ENCODE measurements around the gene SPECC1. TPM values are rescaled to one million over a fixed set of nuclear protein-coding genes. Genes with fewer than 3 reads are reported as not detected.

SPECC1 gene
- total and polyA plus RNA-seq, 9 of the 15 experiments (the other 6 are each of a cell fraction or from before 2014, with no cell fraction given) = 2.4 to 19.6 (median 14.7) TPM

DNA sequence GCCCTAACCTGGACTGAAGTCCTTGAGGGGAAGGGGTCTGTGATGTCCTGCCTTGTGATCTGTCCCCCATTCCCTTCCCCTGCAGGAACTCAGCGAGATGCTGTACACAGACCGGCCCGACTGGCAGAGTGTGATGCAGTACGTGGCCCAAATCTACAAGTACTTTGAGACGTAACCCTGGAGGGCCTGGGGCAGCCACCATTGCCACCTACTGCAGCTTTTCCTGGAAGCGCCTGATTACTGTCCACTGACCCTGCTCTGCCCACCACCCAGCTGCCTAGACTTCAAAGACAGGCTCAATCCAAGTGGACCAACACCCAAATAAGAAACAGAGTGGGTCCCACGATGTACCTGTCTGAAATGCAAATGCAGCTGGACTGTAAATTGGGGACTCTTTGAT lies 304.7 kb downstream of the SPECC1 start (continued):
- TF ChIP-seq, protein P1, sequence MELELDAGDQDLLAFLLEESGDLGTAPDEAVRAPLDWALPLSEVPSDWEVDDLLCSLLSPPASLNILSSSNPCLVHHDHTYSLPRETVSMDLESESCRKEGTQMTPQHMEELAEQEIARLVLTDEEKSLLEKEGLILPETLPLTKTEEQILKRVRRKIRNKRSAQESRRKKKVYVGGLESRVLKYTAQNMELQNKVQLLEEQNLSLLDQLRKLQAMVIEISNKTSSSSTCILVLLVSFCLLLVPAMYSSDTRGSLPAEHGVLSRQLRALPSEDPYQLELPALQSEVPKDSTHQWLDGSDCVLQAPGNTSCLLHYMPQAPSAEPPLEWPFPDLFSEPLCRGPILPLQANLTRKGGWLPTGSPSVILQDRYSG (tag; conservative IDR thresholded peaks at IDR 0.05; ENCODE audit: low read depth) = no peak
- TF ChIP-seq HMG20B (CRISPR knock-in tag; IDR thresholded peaks at IDR 0.05) (no peak), SMAD3 (CRISPR knock-in tag; conservative IDR thresholded peaks at IDR 0.05) (no peak), BACH1 (tag; IDR thresholded peaks at IDR 0.05) (no peak), YBX1 (IDR thresholded peaks at IDR 0.05) (no peak), SRSF1 (IDR thresholded peaks at IDR 0.05; ENCODE audit: low read depth, low read length) (no peak)
- TF ChIP-seq, protein P2, sequence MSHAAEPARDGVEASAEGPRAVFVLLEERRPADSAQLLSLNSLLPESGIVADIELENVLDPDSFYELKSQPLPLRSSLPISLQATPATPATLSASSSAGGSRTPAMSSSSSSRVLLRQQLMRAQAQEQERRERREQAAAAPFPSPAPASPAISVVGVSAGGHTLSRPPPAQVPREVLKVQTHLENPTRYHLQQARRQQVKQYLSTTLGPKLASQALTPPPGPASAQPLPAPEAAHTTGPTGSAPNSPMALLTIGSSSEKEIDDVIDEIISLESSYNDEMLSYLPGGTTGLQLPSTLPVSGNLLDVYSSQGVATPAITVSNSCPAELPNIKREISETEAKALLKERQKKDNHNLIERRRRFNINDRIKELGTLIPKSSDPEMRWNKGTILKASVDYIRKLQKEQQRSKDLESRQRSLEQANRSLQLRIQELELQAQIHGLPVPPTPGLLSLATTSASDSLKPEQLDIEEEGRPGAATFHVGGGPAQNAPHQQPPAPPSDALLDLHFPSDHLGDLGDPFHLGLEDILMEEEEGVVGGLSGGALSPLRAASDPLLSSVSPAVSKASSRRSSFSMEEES (CRISPR knock-in tag; IDR thresholded peaks at IDR 0.05) = no peak

DNA sequence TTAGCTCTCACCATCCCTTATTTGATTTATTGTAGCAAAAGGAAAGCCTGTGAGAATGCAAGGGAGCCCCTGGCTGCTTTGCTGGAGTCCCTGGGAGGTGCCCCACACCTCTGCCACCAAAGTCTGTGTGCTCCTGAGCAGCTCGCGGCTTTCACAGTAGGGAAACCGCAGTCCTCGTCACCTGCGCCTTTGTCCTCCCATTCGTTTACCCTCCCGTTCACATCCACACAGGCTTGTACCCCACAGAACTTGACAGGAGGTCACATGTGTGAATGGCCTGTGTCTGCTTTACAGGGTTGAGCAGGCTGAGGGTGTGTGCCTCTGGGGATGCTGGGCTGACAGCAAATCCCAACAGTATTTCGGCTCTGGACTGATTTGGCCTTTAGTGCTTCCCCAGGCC lies 305.7 kb downstream of the SPECC1 start:
- no peak for DNase-seq (ENCODE audit: extremely low read depth in 1 of 4, low spot score in 3 of 4)
- Histone ChIP-seq H3K9ac (ENCODE audit: insufficient read depth in 1 of 2, low read depth in 2 of 2, low read length in 2 of 2) (no peak overlapping the region), H3K9me3 (replicated peaks; ENCODE audit: control insufficient read depth, insufficient read depth, low read depth, low read length) (no peaks in the 10 kb centered on the region), H3K27me3 (ENCODE audit: control insufficient read depth in 2 of 2, insufficient read depth in 2 of 2, low read length in 2 of 2) (no peaks in the 10 kb centered on the region), H3K36me3 (ENCODE audit: control insufficient read depth, insufficient read depth, low read length) (no peaks in the 10 kb centered on the region), H3K79me2 (ENCODE audit: control insufficient read depth, insufficient read depth, low read length) (no peaks in the 10 kb centered on the region), H4K20me1 (replicated peaks; ENCODE audit: control insufficient read depth, insufficient read depth, low read length) (no peaks in the 10 kb centered on the region), H3K4me1 (replicated peaks in 1 of 2; ENCODE audit: control insufficient read depth in 2 of 2, insufficient read depth in 2 of 2, low read length in 2 of 2) (no peaks in the 10 kb centered on the region), H3K4me2 (ENCODE audit: insufficient read depth, low read length) (no peak overlapping the region), H3K4me3 (no peak overlapping the region), H3K9me1 (ENCODE audit: control insufficient read depth, insufficient read depth, low read length) (no peaks in the 10 kb centered on the region), H2AFZ (ENCODE audit: low read depth, low read length) (no peak overlapping the region), H3K27ac (ENCODE audit: extremely low read depth, low read depth, low read length) (no peak overlapping the region)
- ATAC-seq = no peak
- 79% methylated on average over 2 of the region's 8 CpGs for WGBS (ENCODE audit: insufficient coverage, low coverage, missing lambda C conversion rate)
- no peak for FAIRE-seq
- ChIA-PET POLR2A (no interaction called here), CTCF (ENCODE audit: low intra/inter-chr PET ratio) (no interaction called here)
- in situ Hi-C loops (cut with MboI) (loop anchor here (5.0 to 10.0 kb wide), 3 partner anchors 83 to 320 kb away; no protein-coding TSS in a partner anchor), intact Hi-C loops (cut with micrococcal nuclease) (loop anchor here (5.0 kb wide), 1 partner anchor 193 kb away; no protein-coding TSS in a partner anchor)
- no TSS peak for BruUV-seq (replicated peaks)
- no peak for TF ChIP-seq HIVEP1 (CRISPR knock-in tag; IDR thresholded peaks at IDR 0.05)
- TF ChIP-seq NELFE (IDR thresholded peaks at IDR 0.05; ENCODE audit: insufficient read depth, insufficient read length) = no peak
- TF ChIP-seq CEBPB (tag; IDR thresholded peaks at IDR 0.05) = no peak
- no peak for TF ChIP-seq CCNT2 (IDR thresholded peaks at IDR 0.05; ENCODE audit: borderline replicate concordance, extremely low read depth, insufficient read length, low read depth, low read length)
- TF ChIP-seq RBBP5 (IDR thresholded peaks at IDR 0.05; ENCODE audit: borderline replicate concordance, insufficient read depth, low read length, poor library complexity, severe bottlenecking) = no peak
- no peak for TF ChIP-seq ZNF143 (CRISPR knock-in tag; IDR thresholded peaks at IDR 0.05)
- TF ChIP-seq FOXJ3 (CRISPR knock-in tag; IDR thresholded peaks at IDR 0.05) = no peak
- no peak for TF ChIP-seq SUPT5H (IDR thresholded peaks at IDR 0.05)
- TF ChIP-seq, protein P3, sequence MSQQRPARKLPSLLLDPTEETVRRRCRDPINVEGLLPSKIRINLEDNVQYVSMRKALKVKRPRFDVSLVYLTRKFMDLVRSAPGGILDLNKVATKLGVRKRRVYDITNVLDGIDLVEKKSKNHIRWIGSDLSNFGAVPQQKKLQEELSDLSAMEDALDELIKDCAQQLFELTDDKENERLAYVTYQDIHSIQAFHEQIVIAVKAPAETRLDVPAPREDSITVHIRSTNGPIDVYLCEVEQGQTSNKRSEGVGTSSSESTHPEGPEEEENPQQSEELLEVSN (IDR thresholded peaks at IDR 0.05; ENCODE audit: borderline replicate concordance in 1 of 2, extremely low read depth in 1 of 2, insufficient read depth in 1 of 2, insufficient read length in 1 of 2, low read depth in 1 of 2, low read length in 1 of 2, poor library complexity in 1 of 2, severe bottlenecking in 1 of 2) = no peak
- TF ChIP-seq ZNF3 (CRISPR knock-in tag; IDR thresholded peaks at IDR 0.05) = no peak
- no peak for TF ChIP-seq POU5F1 (IDR thresholded peaks at IDR 0.05; ENCODE audit: borderline replicate concordance, low read depth, low read length, partially characterized antibody)
- TF ChIP-seq ZNF695 (CRISPR knock-in tag; IDR thresholded peaks at IDR 0.05) = no peak
